ENCODE results near the gene HOXA11. TPM values are rescaled to one million over a fixed set of nuclear protein-coding genes. Genes with fewer than 3 reads are reported as not detected.

HOXA11 gene
- total and polyA plus RNA-seq, 4 experiments from 2014 or later = not detected

DNA sequence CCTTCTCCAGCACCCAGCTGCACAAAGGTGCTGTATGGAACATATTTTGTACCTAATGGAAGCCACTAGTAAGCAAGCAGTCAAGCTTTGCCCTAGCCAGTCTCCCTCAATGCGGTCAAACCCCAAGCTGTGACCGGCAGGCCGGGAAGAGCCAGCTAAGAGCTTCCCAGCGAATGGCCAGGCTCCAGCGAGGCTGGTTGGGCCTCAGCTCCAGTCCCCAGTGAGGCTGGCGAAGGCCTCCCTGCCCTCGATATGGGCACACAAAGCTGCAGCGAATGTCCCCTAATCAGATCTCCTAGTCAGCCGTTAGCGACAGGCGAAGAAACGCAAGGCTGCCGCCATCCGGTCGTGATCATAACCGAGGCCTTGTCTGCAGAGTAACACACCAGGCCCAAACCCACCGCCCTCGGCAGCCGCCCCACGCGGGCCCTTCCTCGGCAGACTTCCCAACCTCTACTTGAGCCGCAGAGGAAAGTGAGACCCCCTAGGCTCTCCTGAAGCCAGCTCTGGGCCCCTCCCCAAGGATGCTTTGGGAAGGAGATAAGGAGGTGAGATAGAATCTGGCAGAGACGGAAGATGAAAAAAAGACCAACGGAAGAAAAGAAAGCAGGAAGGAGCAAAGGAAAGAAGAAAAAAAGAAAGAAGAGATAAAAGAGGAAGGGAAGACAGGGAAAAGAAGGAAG is 16.6 kb downstream of the HOXA11 start:
- peak in 1 of 5 donors; percentile 31 for DNase-seq

DNA sequence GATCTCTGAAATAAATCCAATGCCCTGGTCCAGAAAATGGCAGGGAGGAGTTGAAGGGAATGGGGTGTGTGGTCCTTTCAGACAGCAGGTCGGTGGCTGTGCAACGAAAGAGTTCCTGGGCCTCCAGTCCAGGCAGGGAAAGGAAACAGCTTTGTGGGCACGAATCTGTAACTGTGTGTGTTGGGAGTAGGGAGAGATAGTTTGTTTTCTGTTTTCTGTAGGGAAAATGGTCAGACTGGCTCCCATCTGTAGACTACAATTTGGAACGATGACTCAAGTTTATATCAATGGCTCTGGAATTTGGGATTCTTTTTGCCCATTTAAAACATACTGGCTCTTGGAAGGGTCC is 17.1 kb downstream of the HOXA11 start:
- peaks cover 61 to 72% of the 10 kb centered on the region in 2 donors for H3K27me3 Mint-ChIP-seq
- intact Hi-C loops (cut with micrococcal nuclease) = loop anchor here (1.0 to 10.0 kb wide), 5 partner anchors 11 to 1306 kb away; partner anchors contain the start of gene SNX10
- H3K36me3 Mint-ChIP-seq = peaks cover 0 to 2% of the 10 kb centered on the region in 2 donors
- H3K27ac ChIP-seq (ENCODE audit: low read depth, low read length) = no peak overlapping the region
- H3K9me3 Mint-ChIP-seq = peaks cover 0 to 57% (median 7%) of the 10 kb centered on the region in 8 donors
- H3K36me3 ChIP-seq (ENCODE audit: insufficient read depth, low read length) = no peaks in the 10 kb centered on the region
- peaks cover 92% of the 10 kb centered on the region for H3K27me3 ChIP-seq (ENCODE audit: insufficient read depth, low read length)
- peaks cover 21 to 45% (median 31%) of the 10 kb centered on the region in 4 donors for H3K4me1 Mint-ChIP-seq
- peak overlapping the region in 4 of 7 donors; percentile 57 to 85 (median 82) for H3K27ac Mint-ChIP-seq
- H3K4me3 Mint-ChIP-seq = peak overlapping the region in 6 of 8 donors; percentile 4 to 43 (median 28)
- peaks cover 48% of the 10 kb centered on the region for H3K4me1 ChIP-seq (ENCODE audit: insufficient read depth, low read length)
- ChIA-PET POLR2A (ENCODE audit: partially characterized antibody) (interaction anchor here (0.6 to 1.0 kb wide), 2 partner anchors 23 to 26 kb away, joined by 3 read pairs; no protein-coding TSS in a partner anchor), CTCF (ENCODE audit: partially characterized antibody) (interaction anchor here (1.0 to 2.0 kb wide), 4 partner anchors 10 to 20 kb away, joined by 3 to 18 read pairs (median 4); no protein-coding TSS in a partner anchor)
- no peak overlapping the region for H3K4me3 ChIP-seq (ENCODE audit: low read length in 2 of 2)
- no peak for DNase-seq
- no peaks in the 10 kb centered on the region for H3K9me3 ChIP-seq (ENCODE audit: control insufficient read depth in 1 of 2, low read length in 2 of 2)

More for the DNA sequence above, 16.6 kb downstream of the HOXA11 start:
- H3K4me3 ChIP-seq (ENCODE audit: low read length in 2 of 2) = no peak overlapping the region
- no peak overlapping the region for H3K27ac ChIP-seq (ENCODE audit: low read depth, low read length)
- H3K36me3 ChIP-seq (ENCODE audit: insufficient read depth, low read length) = no peaks in the 10 kb centered on the region
- CTCF ChIA-PET (ENCODE audit: partially characterized antibody) = interaction anchor here (1.0 to 2.0 kb wide), 4 partner anchors 11 to 19 kb away, joined by 3 to 18 read pairs (median 4); no protein-coding TSS in a partner anchor
- Mint-ChIP-seq H3K36me3 (peaks cover 0 to 2% of the 10 kb centered on the region in 2 donors), H3K4me1 (peaks cover 21 to 45% (median 32%) of the 10 kb centered on the region in 4 donors), H3K9me3 (peaks cover 0 to 57% (median 7%) of the 10 kb centered on the region in 8 donors), H3K4me3 (peak overlapping the region in 7 of 8 donors; percentile 33 to 77 (median 65)), H3K27ac (peak overlapping the region in 6 of 7 donors; percentile 20 to 85 (median 82)), H3K27me3 (peaks cover 59 to 68% of the 10 kb centered on the region in 2 donors)
- POLR2A ChIA-PET (ENCODE audit: partially characterized antibody) = interaction anchor here (1.0 kb wide), 1 partner anchor 22 kb away, joined by 3 read pairs; no protein-coding TSS in a partner anchor
- H3K27me3 ChIP-seq (ENCODE audit: insufficient read depth, low read length) = peaks cover 92% of the 10 kb centered on the region
- H3K4me1 ChIP-seq (ENCODE audit: insufficient read depth, low read length) = peaks cover 51% of the 10 kb centered on the region
- H3K9me3 ChIP-seq (ENCODE audit: control insufficient read depth in 1 of 2, low read length in 2 of 2) = no peaks in the 10 kb centered on the region
- intact Hi-C loops (cut with micrococcal nuclease) = loop anchor here (1.0 to 10.0 kb wide), 5 partner anchors 11 to 1306 kb away; partner anchors contain the start of gene SNX10

DNA sequence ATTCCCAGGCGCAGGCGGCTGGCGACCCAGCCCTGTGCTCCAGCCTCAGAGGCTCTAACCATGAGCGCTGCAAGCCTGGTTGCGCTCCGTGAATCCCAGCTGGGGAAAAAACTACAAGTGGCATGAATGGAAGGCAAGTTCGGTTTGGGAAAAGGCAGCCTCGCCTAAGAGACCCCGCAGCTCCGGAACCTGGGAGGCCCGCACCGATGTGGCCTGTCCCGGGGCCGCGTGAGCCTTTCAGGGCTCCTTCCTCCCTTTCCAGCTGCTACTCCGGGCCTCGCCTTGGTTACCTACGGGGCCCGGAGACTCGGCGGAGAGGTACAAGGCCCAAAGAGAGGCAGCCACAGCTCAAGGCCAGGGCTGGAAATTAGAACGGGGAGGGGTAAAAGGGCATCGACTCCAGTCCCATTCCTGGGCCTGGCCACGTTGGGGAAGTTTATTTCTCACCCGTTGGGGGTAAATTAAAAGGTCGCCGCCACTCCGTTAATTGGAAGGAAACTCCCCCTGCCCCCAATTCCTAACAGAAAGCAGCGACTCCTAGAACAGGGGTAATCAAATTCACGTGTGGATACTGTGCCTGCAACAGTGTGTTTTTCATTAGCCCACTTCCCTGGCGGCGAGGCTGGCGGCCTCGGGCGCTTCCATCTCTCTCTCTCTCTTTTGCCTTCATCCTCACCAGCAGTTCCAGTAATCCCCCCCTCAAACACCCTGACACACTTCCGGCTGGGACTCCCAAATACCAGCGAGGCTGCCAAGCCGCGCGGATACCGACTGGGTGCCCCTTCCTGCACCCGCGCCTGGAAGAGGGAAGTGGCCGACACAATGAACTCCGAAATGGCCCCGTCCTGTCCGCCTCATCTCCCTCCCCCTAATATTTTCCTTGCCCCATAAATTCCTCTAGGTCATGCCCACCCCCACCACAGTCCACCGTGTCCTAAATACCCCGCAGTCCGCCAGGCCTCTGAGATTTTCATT is 18.2 kb downstream of the HOXA11 start:
- H3K4me3 Mint-ChIP-seq = peak overlapping the region in 5 of 8 donors; percentile 7 to 60 (median 36)
- Histone ChIP-seq H3K36me3 (ENCODE audit: insufficient read depth, low read length) (no peaks in the 10 kb centered on the region), H3K9me3 (ENCODE audit: control insufficient read depth in 1 of 2, low read length in 2 of 2) (no peaks in the 10 kb centered on the region), H3K27ac (ENCODE audit: low read depth, low read length) (no peak overlapping the region), H3K27me3 (ENCODE audit: insufficient read depth, low read length) (peaks cover 90% of the 10 kb centered on the region), H3K4me3 (ENCODE audit: low read length in 2 of 2) (no peak overlapping the region), H3K4me1 (ENCODE audit: insufficient read depth, low read length) (peaks cover 37% of the 10 kb centered on the region)
- intact Hi-C loops (cut with micrococcal nuclease) = loop anchor here (5.0 to 10.0 kb wide), 4 partner anchors 662 to 1305 kb away; partner anchors contain the start of gene SNX10
- peaks cover 14 to 37% (median 23%) of the 10 kb centered on the region in 4 donors for H3K4me1 Mint-ChIP-seq
- peak overlapping the region in 5 of 7 donors; percentile 50 to 85 (median 57) for H3K27ac Mint-ChIP-seq
- H3K36me3 Mint-ChIP-seq = no peaks in the 10 kb centered on the region
- CTCF ChIA-PET (ENCODE audit: partially characterized antibody) = interaction anchor here (1.0 to 2.1 kb wide), 7 partner anchors 10 to 1305 kb away, joined by 3 to 5 read pairs (median 3); no protein-coding TSS in a partner anchor
- no peak for DNase-seq
- POLR2A ChIA-PET (ENCODE audit: partially characterized antibody) = interaction anchor here (1.0 to 1.9 kb wide), 4 partner anchors 12 to 23 kb away, joined by 3 to 5 read pairs (median 4); no protein-coding TSS in a partner anchor
- peaks cover 0 to 54% (median 5%) of the 10 kb centered on the region in 8 donors for H3K9me3 Mint-ChIP-seq
- H3K27me3 Mint-ChIP-seq = peaks cover 55 to 68% of the 10 kb centered on the region in 2 donors

GRCh38 chr7:27165996-27166530 is 19.0 kb downstream of the HOXA11 start:
- Histone ChIP-seq H3K27ac (ENCODE audit: low read depth, low read length) (no peak overlapping the region), H3K9me3 (ENCODE audit: control insufficient read depth in 1 of 2, low read length in 2 of 2) (no peaks in the 10 kb centered on the region), H3K4me3 (ENCODE audit: low read length in 2 of 2) (no peak overlapping the region), H3K4me1 (ENCODE audit: insufficient read depth, low read length) (peaks cover 35% of the 10 kb centered on the region), H3K36me3 (ENCODE audit: insufficient read depth, low read length) (no peaks in the 10 kb centered on the region), H3K27me3 (ENCODE audit: insufficient read depth, low read length) (peaks cover 84% of the 10 kb centered on the region)
- H3K4me3 Mint-ChIP-seq = peak overlapping the region; percentile 26 to 74 (median 60)
- peaks cover 51 to 62% of the 10 kb centered on the region in 2 donors for H3K27me3 Mint-ChIP-seq
- peak overlapping the region in 5 of 7 donors; percentile 8 to 92 (median 80) for H3K27ac Mint-ChIP-seq
- H3K9me3 Mint-ChIP-seq = peaks cover 0 to 50% (median 5%) of the 10 kb centered on the region in 8 donors
- DNase-seq = peak in 1 of 5 donors; percentile 29
- peaks cover 14 to 33% (median 20%) of the 10 kb centered on the region in 4 donors for H3K4me1 Mint-ChIP-seq
- intact Hi-C loops (cut with micrococcal nuclease) = loop anchor here (5.0 to 10.0 kb wide), 4 partner anchors 661 to 1304 kb away; partner anchors contain the start of gene SNX10
- CTCF ChIA-PET (ENCODE audit: partially characterized antibody) = interaction anchor here (1.0 to 2.1 kb wide), 6 partner anchors 11 to 1304 kb away, joined by 3 to 5 read pairs (median 4); no protein-coding TSS in a partner anchor
- H3K36me3 Mint-ChIP-seq = no peaks in the 10 kb centered on the region
- POLR2A ChIA-PET (ENCODE audit: partially characterized antibody) = interaction anchor here (1.0 to 1.9 kb wide), 4 partner anchors 11 to 24 kb away, joined by 3 to 5 read pairs (median 4); no protein-coding TSS in a partner anchor

DNA sequence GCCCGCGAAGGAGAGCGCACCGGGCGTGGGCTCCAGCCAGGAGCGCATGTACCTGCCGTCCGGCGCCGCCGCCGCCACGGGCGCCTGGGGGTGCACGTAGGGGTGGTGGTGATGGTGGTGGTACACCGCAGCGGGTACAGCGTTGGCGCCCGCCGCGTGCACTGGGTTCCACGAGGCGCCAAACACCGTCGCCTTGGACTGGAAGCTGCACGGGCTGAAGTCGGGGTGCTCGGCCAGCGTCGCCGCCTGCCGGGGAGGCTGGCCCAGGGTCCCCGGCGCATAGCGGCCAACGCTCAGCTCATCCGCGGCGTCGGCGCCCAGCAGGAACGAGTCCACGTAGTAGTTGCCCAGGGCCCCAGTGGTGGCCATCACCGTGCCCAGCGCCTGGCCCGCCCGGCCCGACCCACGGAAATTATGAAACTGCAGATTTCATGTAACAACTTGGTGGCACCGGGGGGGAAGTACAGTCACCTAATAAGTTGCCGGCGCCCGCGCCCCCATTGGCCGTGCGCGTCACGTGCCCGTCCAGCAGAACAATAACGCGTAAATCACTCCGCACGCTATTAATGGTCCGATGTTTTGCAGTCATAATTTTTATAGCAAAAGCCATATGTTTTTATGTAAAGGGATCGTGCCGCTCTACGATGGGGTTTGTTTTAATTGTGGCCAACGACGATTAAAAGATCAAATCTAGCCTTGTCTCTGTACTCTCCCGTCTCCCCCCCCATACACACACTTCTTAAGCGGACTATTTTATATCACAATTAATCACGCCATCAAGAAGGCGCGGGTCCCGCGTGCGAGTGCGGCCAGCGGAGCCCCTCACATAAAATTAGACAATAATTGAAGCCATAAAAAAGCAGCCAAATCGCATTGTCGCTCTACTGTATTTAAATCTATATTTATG is 19.7 kb downstream of the HOXA11 start, which contains the start of gene HOXA9:
Gene HOXA9 (minus strand): TSS at position 449 of the 907 bp plus-strand sequence. CDS start 80 bp downstream, at position 369.
- H3K4me1 ChIP-seq (ENCODE audit: insufficient read depth, low read length) = peaks cover 43% of the 10 kb centered on the region
- H3K36me3 ChIP-seq (ENCODE audit: insufficient read depth, low read length) = no peaks in the 10 kb centered on the region
- Mint-ChIP-seq H3K36me3 (no peaks in the 10 kb centered on the region), H3K27ac (peak within 1 kb of the TSS in 5 of 7 donors; percentile 80 to 92 (median 89)), H3K4me1 (peaks cover 14 to 36% (median 21%) of the 10 kb centered on the region in 4 donors), H3K27me3 (peaks cover 49 to 60% of the 10 kb centered on the region in 2 donors), H3K9me3 (peaks cover 0 to 49% (median 5%) of the 10 kb centered on the region in 8 donors), H3K4me3 (peak within 1 kb of the TSS; percentile 47 to 74 (median 65))
- peaks cover 80% of the 10 kb centered on the region for H3K27me3 ChIP-seq (ENCODE audit: insufficient read depth, low read length)
- peak in 1 of 5 donors; percentile 24 for DNase-seq
- no peak within 1 kb of the TSS for H3K27ac ChIP-seq (ENCODE audit: low read depth, low read length)
- intact Hi-C loops (cut with micrococcal nuclease) = loop anchor here (5.0 to 10.0 kb wide), 4 partner anchors 661 to 1303 kb away; partner anchors contain the start of gene SNX10
- no peaks in the 10 kb centered on the region for H3K9me3 ChIP-seq (ENCODE audit: control insufficient read depth in 1 of 2, low read length in 2 of 2)
- no peak within 1 kb of the TSS for H3K4me3 ChIP-seq (ENCODE audit: low read length in 2 of 2)
- POLR2A ChIA-PET (ENCODE audit: partially characterized antibody) = interaction anchor here (1.4 to 1.9 kb wide), 2 partner anchors 16 to 25 kb away, joined by 3 to 5 read pairs; no protein-coding TSS in a partner anchor
- CTCF ChIA-PET (ENCODE audit: partially characterized antibody) = interaction anchor here (1.0 to 2.1 kb wide), 5 partner anchors 12 to 1303 kb away, joined by 3 to 5 read pairs (median 3); no protein-coding TSS in a partner anchor

Data from CD4-positive, alpha-beta memory T cell (primary cell).